GM21576 (cell line): ENCODE measurements around the gene CEP68.
A peak's percentile ranks its signal among the peaks of the same experiment; 100 is the strongest.
"Not testable (repeated sequence)": the region's sequence is repeated elsewhere in the genome, so short reads cannot be mapped to it uniquely, and the experiment has no call there.

ENCODE experiments used
- ATAC-seq: cut with Tn5 transposase; IDR thresholded peaks from one replicate; pipeline ENCODE4 v1.9.1; 2021; ENCODE audit warnings: mild to moderate bottlenecking, moderate library complexity; ENCODE audit not compliant: unreplicated experiment

Gene CEP68

DNA sequence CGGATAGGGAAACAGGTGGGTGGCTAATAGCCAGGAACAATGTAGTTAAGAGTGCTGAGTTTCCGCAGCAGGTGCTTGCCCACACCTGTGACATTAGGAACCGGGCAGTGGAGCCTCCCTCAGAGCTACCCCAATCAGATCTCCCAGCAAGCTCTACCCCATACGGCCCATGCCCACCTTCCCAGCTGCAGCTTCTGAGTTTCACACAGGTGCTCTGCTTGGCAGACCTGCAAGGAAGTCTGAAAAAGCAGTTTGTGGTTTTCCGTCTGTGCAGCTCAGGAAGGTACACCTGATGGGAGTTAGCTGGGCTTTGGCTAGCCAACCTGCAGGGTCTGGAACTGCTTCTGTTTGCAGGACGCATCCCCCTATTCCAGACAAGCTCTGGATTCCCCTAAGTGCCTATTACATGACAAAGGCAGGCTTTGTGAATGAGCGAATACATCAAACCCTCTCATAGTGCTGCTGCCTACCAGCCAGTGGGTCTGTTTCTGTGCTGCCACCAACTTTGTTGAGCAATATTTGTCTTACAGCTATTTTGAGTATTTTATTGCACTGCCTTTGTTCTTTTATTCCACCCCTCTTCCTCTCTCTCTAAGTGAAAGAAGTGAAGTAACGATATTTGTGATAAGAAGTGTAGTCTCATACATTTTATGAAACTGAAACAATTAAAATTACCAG lies 24.7 kb upstream of the CEP68 start:
- no peak for ATAC-seq

DNA sequence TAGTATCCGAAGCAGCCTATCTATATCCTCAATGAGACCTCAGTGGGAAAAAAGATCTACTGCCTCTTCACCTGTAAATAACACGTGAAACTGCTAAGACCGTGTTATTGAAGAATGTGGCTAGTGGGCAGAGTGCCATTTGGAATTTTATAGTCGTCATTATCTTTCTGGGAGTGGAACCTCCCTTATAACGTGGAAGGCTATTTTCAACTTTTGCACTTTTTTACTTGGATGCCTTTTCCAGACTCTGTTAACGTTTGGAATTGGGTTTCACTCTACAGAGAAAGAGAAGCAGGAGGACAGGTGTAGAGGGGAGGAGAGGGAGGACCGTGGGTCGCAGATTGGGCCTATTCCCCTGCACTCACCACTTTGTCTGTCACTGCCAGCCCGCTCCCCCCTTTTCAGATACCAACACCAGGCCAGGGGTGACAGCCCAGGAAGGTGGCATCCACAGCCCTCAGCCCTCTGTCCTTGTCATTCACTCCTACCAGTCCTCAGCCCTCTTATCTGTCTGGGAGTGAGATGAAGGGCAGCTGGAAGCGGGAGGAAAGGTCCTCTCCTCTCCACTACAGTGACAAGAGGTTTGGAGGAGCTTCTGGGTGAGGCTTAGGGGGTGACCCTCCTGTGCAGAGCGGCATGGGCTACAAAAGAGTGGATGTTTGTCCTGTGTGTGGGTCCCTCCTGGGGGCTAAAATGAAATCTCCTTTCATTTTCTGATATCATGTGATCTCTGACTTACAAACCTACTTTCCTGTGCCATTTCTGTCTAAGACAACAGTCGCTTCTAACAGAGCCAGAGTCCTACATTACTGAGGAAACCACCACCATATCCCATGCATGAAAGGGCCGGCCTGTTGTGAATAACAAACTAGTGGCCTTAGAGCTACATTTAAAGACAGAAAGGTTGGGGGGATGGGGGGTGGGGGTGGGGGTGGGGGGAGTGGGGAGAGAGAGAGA lies 23.9 kb upstream of the CEP68 start:
- ATAC-seq = no peak

DNA sequence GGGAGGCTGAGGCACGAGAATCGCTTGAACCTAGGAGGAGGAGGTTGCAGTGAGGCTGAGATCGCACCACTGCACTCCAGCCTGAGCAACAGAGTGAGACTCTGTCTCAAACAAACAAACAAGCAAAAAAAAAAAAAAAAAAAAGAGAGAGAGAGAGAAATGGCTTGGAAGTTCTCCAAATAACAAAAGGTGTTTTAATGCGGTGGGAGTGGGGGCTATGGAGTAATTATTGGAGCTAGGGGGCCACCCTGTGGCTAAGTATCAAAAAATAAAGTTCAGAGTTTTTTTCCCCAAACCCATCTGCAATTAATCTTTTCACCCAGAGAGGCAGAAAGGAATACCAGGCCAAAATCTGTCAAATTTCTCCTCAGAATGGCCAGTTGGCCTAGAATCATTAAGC lies 23.0 kb upstream of the CEP68 start:
- ATAC-seq = no peak

DNA sequence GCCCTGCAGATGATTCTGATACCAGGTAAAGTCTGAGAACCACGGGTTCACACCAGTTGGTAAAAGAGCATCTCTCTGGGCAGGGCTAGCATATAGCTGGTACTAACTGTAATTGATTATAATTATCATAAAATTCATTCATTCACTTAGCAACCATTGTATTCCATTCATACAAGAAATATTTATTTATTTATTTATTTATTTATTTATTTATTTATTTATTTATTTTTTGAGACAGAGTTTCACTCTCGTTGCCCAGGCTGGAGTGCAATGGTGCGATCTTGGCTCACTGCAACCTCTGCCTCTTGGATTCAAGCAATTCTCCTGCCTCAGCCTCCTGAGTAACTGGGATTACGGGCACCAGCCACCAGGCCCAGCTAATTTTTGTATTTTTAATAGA lies 22.5 kb upstream of the CEP68 start:
- not testable (repeated sequence) for ATAC-seq

DNA sequence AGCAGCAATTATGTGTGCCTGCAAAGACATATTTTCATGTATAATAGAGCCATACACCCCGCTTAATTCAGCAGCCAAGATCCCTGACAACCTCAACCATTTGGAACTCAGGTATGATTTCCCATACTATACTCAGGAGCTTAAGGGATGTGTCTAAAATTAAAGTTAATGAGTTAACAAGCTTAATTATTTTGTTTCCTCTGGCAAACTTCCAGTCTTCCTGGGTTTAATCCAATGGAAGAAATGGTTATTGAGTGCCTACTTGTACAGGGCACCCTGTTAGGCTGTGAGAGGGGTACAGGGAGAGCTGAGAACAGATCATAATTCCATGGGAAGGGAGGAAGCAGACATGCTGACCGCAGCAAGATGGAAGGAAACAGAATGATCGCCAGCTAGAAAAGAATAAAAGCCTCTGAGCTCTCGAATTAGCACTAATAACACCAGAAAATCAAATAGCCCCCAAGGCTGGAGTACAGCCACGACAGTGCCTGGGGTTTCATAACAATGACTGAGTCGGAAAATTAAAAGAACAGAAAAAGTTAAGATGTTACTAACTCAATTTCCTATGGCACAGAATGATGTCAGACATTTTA lies 20.8 kb upstream of the CEP68 start:
- no peak for ATAC-seq

DNA sequence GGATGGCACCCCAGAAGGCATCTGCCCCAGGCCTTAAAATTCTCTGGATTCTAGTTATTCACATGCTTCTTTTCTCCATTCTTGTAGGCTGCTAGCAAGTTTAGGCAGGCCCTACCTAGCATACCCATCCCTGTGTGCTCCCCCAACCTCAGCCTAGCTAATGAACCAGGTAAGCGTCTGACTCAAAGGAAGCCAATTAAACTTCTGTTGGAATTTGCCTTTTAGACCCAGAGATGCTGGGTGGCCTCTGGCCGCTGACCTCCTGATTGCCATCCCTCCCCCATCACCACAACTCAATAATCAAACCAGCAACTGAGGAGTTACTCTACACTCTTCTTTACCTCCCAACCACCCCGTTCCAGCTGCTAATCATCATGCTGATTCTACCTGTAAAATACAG lies 19.0 kb upstream of the CEP68 start:
- ATAC-seq = no peak

DNA sequence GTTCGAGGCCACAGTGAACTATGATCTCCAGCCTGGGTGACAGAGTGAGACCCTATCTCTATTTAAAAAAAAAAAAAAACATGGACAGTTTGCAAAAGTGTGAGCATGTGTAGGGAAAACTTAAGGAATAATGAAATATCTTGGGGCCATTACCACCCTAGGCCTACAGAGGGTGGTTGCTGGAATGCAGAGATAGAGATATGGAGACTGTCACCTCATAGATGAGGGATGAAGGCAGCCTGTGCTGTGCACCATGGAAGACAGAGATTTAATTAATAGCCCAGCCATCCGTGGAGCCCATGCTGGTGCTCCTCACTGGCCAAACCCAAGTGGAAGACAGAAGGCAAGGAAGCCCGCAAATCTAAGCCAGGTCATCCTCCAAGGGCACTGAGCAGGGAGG lies 16.6 kb upstream of the CEP68 start:
- ATAC-seq = no peak

DNA sequence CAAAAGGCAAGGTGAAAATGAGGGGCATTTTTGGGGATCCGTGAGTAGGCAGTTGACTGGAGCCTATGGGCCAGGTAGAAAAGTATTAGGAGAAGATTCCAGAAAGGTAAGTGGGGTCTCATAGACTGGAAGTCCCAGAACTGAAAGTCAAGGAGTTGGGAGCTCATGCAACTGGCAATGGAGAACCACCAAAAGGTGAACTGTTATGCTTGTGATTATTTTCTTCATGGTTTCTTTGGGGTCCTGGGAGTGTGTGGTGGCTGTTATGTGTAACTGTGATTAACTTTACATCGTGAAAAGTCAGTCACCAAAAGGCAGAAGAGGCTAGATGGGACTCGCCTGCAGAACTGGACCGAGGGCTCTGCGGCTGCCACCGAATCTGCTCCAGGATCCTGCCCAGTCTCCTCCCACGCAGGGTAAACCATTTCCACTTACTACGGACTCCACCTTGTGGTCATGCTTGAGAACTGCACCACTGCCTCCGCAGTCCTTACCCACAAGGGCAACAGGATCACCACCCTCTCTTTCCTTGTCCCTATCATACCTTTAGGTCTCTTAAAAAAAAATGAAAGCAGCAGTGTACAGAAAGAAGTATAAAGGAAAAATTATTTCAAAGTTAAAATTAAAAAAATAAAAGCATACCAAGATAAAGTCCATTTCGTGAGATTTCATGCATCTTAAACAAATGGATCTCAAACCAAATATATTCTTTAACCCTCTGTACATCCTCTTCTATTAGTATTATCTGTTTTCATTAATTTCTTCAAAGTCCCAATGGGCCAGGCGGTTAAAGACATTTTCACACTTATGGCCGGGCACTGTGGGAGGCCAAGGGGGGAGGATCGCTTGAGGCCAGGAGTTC lies 15.6 kb upstream of the CEP68 start:
- ATAC-seq = peak; percentile 75

DNA sequence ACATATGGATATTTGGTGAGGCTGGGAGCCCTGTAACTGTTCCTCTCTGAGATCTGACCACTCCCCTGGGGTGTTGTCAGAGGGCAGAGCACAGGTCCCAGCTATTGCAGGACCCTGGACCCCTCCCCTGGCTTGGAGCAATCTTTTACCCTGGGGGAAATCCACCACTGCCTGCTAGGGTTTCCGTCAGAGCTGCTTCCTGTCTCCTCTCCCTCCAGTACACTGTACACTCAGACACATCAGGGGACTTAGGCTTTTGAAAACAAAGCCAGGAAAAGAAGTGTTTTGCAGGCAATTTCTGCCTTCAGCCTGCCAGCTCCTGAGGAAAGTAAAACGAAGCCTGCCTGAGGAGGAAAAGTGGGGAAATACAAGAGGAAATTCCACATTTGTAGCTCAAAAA lies 13.2 kb upstream of the CEP68 start:
- no peak for ATAC-seq

DNA sequence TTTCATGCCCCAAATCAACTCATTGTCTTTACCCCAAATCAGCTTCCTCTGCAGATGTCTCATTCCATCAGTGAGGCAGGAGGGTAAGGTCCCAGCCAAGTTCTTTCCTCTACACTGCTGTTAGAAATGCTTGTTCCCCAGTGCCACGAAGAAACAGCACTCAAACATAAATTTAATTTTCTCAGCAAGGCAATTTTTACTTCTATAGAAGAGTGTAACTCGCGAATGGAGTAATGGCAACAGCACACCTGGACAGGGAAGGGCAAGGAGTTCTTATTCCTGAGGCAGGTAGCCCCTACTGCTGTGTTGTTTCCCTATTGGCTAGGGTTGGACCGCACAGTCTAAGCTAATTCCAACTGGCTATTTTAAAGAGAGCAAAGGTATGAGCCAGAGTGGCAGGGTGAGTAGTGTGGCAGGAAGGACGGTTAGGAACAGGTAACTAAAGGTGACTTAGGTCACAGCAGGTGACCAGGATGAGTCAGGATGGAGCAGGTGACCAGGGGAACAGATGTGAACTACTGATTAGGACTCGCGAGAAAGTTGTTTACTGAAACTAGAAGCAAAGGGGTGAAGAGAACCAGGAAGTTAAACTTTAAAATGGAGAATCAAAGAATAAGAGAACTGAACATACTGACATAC lies 12.0 kb upstream of the CEP68 start:
- ATAC-seq = no peak

DNA sequence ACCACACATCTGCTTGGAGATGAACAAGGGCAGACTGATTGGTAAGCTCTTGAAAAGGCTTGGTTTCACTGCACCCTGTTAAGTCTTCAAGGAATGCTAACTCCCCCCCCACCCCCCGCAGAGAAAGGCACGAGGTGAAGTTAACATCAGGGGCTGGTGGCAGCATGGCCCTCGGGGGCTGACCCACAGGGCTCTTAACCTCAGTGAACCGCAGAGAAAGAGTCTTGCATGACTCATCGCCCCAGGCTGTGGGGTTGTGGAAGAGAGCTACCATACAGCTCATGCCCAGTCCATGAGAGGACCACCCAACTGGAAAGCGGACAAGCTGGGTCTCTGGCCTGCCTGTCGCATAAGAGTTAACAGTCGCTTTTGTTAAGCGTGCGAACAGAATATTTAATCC lies 10.6 kb upstream of the CEP68 start:
- ATAC-seq = no peak

DNA sequence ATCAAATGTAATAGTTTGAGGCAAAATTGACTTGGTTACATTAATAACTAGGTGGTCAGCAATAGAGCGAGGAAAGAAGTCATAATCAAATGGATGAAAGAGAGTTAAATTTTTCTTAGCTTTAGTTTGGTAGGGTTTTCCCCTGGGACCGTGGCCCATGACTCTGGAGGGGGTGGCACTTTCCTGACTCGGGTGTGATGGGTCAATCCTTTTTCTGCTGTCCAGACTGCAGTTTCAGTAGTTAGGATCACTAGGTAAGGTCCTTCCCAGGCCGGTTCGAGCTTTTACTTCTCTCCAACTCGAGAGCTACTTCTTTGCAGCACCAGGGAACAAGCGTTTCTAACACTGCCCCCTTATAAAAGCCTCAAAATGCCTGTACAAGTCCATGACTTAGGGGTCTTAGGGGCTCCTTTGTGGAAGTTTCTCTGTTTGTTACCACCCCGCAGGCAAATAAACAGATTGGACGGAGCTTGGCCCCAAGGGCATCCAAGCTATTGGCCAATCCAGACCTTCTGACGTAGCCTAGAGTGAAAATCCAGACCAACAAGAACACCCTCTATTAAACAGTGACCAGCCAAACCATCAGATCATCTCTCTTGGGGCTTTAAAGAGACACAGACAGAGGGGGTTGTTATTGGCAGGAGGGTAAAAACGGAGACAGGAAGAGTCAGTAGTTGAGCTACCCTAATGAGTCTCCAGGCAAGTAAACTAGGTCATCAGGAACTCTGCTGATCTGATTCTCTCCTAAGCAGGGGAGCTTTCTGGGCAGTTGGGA lies 9.4 kb upstream of the CEP68 start:
- ATAC-seq = no peak

DNA sequence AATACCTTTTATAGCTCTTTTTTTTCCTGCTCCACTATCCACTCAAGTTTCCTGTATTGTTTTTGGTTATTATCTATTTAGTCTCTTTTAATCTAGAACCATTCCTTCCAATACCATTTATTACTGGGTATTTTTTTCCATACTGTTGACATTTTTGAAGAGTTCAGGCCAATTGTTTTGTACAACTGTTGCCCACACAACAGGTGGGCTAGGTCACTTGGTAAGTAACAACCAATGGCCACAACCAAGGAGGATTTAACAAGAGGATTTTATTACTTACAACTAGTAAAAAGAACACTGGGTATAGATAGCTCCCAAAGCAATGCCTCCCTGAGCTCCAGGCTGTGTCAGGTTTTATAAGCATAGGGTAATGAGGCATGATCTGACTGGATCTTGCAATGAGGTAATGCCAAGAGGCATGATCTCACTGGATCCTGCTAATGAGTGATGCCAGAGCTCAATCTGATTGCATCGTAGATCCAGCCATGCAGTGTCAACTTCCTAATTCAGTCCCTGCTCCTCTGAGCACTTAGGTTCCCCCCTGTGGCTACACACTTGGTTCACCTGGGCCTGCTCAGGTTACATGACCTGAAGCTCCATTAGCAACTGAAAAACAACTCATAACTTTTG lies 7.1 kb upstream of the CEP68 start:
- ATAC-seq = no peak

DNA sequence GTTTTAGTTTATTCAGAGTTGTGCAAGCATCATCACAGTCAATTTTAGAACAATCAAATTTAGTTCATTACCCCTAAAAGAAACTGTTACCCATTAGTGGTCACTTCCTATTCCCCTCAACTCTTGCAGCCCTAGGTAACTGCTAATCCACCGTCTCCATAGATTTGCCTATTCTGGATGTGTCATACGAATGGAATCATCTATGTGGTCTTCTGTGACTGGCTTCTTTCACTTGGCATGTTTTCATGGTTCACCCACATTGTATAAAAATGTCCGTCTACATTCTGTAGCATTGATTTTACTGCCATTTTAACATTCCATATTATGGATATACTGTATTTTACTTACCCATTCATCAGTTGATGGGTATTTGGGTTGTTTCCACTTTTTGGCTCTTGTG lies 5.3 kb upstream of the CEP68 start:
- ATAC-seq = no peak

DNA sequence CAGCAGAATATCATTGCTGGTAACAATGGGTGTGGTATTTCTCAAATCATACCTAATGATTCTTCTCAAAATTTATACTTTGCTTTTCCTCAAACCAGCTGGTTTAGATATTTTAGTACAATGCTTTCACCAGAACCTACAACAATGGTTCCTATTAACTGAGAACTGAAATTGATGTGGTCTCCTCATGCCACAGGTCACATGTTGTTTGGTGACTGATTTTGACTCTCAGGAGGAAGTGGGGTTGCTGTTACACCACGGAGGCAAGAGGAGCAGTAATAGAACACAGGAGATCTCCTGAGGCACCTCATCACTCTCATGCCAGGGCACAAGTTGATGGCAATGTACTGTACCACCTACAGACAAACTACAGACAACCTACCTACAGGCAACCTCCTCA lies 3.0 kb upstream of the CEP68 start:
- peak; percentile 55 for ATAC-seq

DNA sequence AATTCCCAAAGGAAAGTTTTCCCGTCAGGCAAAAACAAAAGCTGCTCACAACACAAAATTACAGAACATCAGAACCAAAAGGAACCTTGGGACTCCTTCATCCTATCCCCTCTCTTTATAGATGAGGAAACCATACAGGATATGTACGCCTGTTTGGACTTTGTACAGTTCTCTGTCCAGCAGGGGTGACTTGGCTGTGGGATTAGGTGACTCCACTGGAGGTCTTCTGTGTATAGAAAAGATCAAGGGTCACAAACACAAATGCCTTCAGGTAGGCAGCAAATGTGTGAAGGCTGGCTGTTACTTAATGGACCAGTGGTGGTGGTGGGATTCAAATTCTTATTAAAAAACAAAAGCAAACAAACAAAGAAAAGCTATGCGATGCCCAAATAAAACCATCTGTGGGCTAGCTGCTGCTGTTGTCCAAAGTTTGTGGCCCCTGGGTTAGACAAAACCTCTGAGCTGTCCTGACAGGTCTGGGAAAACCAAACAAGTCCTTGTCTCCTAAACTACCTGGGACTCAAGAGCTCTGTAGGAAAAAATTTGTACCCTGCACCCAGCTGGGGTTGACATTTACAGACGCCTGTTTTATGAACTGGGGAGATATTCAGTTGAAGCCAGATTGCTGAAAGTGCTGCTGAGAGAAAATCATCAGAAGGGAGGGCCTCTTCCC lies 1.3 kb upstream of the CEP68 start:
- no peak for ATAC-seq

DNA sequence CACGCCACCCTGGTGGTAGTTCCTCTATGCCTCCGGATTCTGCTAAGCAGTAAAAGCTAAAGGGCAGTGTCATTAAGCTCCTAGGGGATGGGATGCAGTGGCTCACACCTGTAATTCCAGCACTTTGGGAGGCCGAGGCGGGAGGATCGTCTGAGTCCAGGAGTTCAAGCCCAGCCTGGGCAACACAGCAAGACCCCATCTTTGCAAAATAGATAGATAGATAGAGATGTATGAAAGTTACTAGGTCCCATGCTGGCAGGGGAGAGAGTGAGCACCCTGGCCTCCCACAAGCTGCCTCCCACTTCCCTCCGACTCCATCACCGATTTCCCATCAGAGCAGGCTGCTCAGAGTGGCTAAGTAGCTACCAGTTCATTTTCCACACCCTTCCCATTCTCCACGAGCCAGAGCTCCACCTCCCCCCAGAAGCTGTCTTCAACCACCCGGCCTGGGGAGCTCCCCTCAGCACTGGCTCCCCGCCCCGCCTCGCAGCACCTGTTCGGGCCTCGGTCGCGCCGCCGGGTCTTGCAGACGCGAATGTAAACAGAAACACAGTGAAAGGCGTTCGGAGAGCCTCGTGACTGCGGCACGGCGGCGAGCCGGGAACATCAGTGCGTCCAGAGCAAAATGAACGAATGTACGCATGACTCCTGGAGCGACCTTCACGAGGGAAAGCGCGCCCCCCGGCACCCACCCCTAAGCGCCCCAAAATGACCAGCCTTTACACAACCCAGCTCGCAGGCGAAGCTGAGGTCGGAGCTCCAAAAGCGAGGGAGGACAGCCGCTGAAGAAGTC lies 598 bp upstream of the CEP68 start:
- peak; percentile 21 for ATAC-seq

DNA sequence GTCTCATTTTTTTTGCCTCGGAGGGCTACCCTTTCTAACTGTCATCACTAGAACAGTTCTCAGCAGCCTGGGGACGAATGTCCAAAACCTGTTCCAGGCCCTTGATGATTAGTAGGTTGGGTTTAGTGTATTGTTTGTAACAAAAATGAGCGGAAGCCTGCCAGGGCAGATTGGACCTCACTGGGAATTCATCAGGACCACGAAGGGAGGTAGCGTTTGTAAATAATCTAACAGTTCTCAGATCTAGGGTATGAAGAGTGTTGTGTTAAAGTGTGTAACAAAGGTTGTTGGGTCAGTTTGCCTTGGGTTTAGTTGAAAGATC lies 799 bp downstream of the CEP68 start:
- no peak for ATAC-seq
